ENCODE results near the gene GALNS. TPM values are rescaled to one million over a fixed set of nuclear protein-coding genes. Genes with fewer than 3 reads are reported as not detected.
"Not testable (repeated sequence)": the region's sequence is repeated elsewhere in the genome, so short reads cannot be mapped to it uniquely, and the experiment has no call there.

Gene GALNS
- polyA plus RNA-seq, 1 donor = 32.2 TPM

- Histone ChIP-seq H3K4me1 (ENCODE audit: control insufficient read depth, insufficient read depth, low read length) (no peaks in the 10 kb centered on the region), H3K27ac (ENCODE audit: low read length) (no peak overlapping the region), H3K36me3 (ENCODE audit: control insufficient read depth, insufficient read depth, low read length) (peaks cover 48% of the 10 kb centered on the region), H3K27me3 (ENCODE audit: control insufficient read depth, insufficient read depth, low read length) (no peaks in the 10 kb centered on the region), H3K9me3 (ENCODE audit: control insufficient read depth, low read depth, low read length) (no peaks in the 10 kb centered on the region), H3K4me3 (ENCODE audit: low read length) (no peak overlapping the region)
- no peak for DNase-seq
- no CpG with 5 or more reads among the region's 12 CpGs for WGBS (ENCODE audit: insufficient coverage, low lambda C conversion rate)
Observed at GRCh38 chr16:88825146-88825545, 31.6 kb downstream of the GALNS start.

DNA sequence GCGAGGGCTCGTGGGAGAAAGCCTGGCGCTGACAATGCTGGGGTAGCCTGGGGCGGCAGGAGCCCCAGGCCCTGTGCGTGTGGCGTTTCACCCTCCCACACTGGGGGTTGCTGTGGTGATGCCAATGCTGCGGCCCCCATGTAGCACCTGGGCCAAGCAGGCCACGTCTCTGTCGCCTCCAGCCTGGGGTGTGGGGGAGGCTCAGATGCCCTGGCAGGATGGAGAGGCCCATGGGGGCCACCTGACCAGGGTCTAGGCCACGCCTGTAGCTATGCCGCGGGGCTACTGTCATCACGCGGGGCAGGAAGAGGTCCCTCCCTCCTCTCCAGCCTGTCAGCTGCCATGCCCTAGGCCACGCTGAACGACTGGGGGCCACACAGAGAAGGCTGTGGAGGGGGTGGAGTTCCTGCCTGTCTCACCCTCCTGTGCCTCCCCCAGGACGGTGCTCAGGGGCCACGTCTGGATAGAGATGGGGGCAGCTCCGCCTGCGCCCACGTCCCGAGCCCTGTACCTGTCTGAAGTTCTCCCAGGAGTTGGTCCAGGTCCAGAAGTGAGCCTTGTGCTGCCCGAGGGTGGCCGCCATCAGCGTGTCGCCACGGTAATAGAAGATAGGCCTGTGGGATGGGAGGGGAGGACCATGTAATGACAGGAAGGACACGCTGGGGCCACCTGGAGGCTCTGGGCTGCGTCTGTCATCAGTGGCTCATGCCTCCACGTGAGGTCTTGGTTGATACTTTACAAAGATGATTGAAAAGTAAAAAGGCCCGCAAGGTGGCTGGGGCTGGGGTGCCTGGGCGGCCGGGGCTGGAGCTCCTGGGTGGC is 32.3 kb downstream of the GALNS start:
- Histone ChIP-seq H3K27ac (ENCODE audit: low read length) (no peak overlapping the region), H3K36me3 (ENCODE audit: control insufficient read depth, insufficient read depth, low read length) (peaks cover 46% of the 10 kb centered on the region), H3K4me3 (ENCODE audit: low read length) (no peak overlapping the region), H3K27me3 (ENCODE audit: control insufficient read depth, insufficient read depth, low read length) (no peaks in the 10 kb centered on the region), H3K4me1 (ENCODE audit: control insufficient read depth, insufficient read depth, low read length) (no peaks in the 10 kb centered on the region), H3K9me3 (ENCODE audit: control insufficient read depth, low read depth, low read length) (no peaks in the 10 kb centered on the region)
- DNase-seq = no peak
- WGBS (ENCODE audit: insufficient coverage, low lambda C conversion rate) = no CpG with 5 or more reads among the region's 33 CpGs

DNA sequence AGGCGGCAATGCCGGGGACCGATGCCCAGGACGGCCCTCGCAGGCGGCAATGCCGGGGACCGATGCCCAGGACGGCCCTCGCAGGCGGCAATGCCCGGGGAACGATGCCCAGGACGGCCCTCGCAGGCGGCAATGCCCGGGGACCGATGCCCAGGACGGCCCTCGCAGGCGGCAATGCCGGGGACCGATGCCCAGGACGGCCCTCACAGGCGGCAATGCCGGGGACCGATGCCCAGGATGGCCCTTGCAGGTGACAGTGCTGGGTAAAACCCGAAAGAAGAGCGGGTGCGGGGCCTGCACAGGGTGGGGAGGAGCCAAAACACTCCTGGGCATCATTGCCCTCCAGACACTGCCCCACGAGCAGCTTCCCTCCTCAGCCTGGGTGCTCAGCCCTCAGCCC is 33.1 kb downstream of the GALNS start:
- H3K4me1 ChIP-seq (ENCODE audit: control insufficient read depth, insufficient read depth, low read length); H3K4me3 ChIP-seq (ENCODE audit: low read length); DNase-seq; H3K27ac ChIP-seq (ENCODE audit: low read length); H3K9me3 ChIP-seq (ENCODE audit: control insufficient read depth, low read depth, low read length); H3K27me3 ChIP-seq (ENCODE audit: control insufficient read depth, insufficient read depth, low read length): not testable (repeated sequence)
- peaks cover 46% of the 10 kb centered on the region for H3K36me3 ChIP-seq (ENCODE audit: control insufficient read depth, insufficient read depth, low read length)
- no CpG with 5 or more reads among the region's 31 CpGs for WGBS (ENCODE audit: insufficient coverage, low lambda C conversion rate)

DNA sequence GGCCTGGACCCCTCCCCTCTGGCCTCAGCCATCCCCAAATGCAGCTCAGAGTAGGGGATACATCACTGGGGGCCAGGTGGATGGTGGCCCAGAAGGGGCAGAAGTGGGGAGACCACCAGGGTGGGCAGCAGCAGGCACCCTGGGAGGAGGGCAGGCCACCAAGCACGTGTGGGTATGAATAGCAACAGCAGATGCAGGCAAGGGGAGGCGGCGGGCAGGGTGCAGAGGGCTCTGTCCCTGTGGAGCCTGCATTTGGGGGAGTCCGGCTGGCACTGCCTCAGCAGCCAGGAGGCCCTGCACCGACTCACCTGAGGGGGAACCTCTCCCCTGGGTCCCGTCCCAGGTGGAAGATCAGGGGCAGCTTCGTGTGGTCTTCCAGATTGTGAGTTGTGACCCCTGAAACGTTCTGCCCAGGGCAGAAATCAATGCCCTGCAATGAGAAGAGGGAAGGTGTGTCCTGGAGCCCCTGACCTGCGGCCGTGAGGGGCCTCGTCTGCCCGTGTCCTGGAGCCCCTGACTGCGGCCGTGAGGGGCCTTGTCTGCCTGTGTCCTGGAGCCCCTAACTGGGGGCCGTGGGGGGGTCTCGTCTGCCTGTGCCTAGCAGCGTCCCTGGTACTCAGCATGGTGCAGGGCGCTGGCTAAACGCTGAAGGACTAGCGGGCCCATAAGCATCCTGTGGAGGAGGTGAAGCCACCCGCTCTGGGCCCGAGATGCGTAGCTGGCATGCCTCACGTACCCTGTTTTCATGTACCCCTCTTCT is 34.3 kb downstream of the GALNS start:
- H3K4me3 ChIP-seq (ENCODE audit: low read length) = no peak overlapping the region
- H3K4me1 ChIP-seq (ENCODE audit: control insufficient read depth, insufficient read depth, low read length) = no peaks in the 10 kb centered on the region
- WGBS (ENCODE audit: insufficient coverage, low lambda C conversion rate) = no CpG with 5 or more reads among the region's 24 CpGs
- no peaks in the 10 kb centered on the region for H3K27me3 ChIP-seq (ENCODE audit: control insufficient read depth, insufficient read depth, low read length)
- H3K27ac ChIP-seq (ENCODE audit: low read length) = no peak overlapping the region
- no peaks in the 10 kb centered on the region for H3K9me3 ChIP-seq (ENCODE audit: control insufficient read depth, low read depth, low read length)
- no peak for DNase-seq
- H3K36me3 ChIP-seq (ENCODE audit: control insufficient read depth, insufficient read depth, low read length) = peaks cover 36% of the 10 kb centered on the region

- H3K9me3 ChIP-seq (ENCODE audit: control insufficient read depth, low read depth, low read length) = no peaks in the 10 kb centered on the region
- DNase-seq = no peak
- H3K27me3 ChIP-seq (ENCODE audit: control insufficient read depth, insufficient read depth, low read length) = no peaks in the 10 kb centered on the region
- peaks cover 32% of the 10 kb centered on the region for H3K36me3 ChIP-seq (ENCODE audit: control insufficient read depth, insufficient read depth, low read length)
- no peak overlapping the region for H3K27ac ChIP-seq (ENCODE audit: low read length)
- no peak overlapping the region for H3K4me3 ChIP-seq (ENCODE audit: low read length)
- no peaks in the 10 kb centered on the region for H3K4me1 ChIP-seq (ENCODE audit: control insufficient read depth, insufficient read depth, low read length)
- WGBS (ENCODE audit: insufficient coverage, low lambda C conversion rate) = no CpG with 5 or more reads among the region's 22 CpGs
Observed at GRCh38 chr16:88821168-88821850, 35.4 kb downstream of the GALNS start.

DNA sequence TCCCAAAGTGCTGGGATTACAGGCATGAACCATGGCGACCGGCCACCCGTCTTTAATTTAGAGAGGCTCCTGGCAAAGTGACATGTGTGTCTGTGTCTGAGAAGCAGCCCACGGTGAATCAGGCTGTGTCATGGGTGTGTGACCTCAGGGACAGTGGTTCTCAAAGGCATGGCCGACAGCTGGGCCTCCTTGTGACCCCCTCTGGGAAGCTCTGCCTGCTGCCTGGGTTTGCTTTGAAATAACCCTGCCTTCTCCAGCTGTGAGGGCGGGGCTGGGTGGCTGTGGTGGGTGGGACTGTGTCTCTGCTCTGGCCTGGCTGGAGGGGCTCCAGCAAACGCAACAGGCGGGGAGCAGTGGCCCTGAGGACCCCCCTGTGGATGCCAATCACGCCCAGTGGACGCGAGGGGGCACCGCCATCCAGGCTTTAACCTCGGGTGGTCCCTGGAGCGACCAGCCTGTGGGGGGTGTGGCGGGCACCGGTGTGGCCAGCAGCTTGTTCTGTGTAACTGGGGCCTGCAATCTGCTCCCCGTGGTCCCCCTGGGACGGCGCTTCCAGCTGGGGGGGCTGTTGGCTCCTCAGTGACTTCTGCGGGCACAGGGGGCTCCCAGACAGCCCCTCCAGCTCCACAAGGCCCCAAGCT is 36.2 kb downstream of the GALNS start:
- H3K27ac ChIP-seq (ENCODE audit: low read length) = no peak overlapping the region
- peaks cover 28% of the 10 kb centered on the region for H3K36me3 ChIP-seq (ENCODE audit: control insufficient read depth, insufficient read depth, low read length)
- H3K9me3 ChIP-seq (ENCODE audit: control insufficient read depth, low read depth, low read length) = no peaks in the 10 kb centered on the region
- DNase-seq = no peak
- peaks cover 2% of the 10 kb centered on the region for H3K4me1 ChIP-seq (ENCODE audit: control insufficient read depth, insufficient read depth, low read length)
- H3K27me3 ChIP-seq (ENCODE audit: control insufficient read depth, insufficient read depth, low read length) = no peaks in the 10 kb centered on the region
- no peak overlapping the region for H3K4me3 ChIP-seq (ENCODE audit: low read length)
- no CpG with 5 or more reads among the region's 20 CpGs for WGBS (ENCODE audit: insufficient coverage, low lambda C conversion rate)

- Histone ChIP-seq H3K4me3 (ENCODE audit: low read length) (no peak overlapping the region), H3K27ac (ENCODE audit: low read length) (no peak overlapping the region), H3K9me3 (ENCODE audit: control insufficient read depth, low read depth, low read length) (no peaks in the 10 kb centered on the region), H3K4me1 (ENCODE audit: control insufficient read depth, insufficient read depth, low read length) (peaks cover 2% of the 10 kb centered on the region), H3K27me3 (ENCODE audit: control insufficient read depth, insufficient read depth, low read length) (no peaks in the 10 kb centered on the region), H3K36me3 (ENCODE audit: control insufficient read depth, insufficient read depth, low read length) (peaks cover 22% of the 10 kb centered on the region)
- no peak for DNase-seq
- WGBS (ENCODE audit: insufficient coverage, low lambda C conversion rate) = no CpG with 5 or more reads among the region's 16 CpGs
Observed at GRCh38 chr16:88819126-88819525, 37.6 kb downstream of the GALNS start.

GRCh38 chr16:88818575-88818874 is 38.2 kb downstream of the GALNS start:
- Histone ChIP-seq H3K4me3 (ENCODE audit: low read length) (no peak overlapping the region), H3K27me3 (ENCODE audit: control insufficient read depth, insufficient read depth, low read length) (no peaks in the 10 kb centered on the region), H3K36me3 (ENCODE audit: control insufficient read depth, insufficient read depth, low read length) (peaks cover 20% of the 10 kb centered on the region), H3K9me3 (ENCODE audit: control insufficient read depth, low read depth, low read length) (no peaks in the 10 kb centered on the region), H3K27ac (ENCODE audit: low read length) (no peak overlapping the region), H3K4me1 (ENCODE audit: control insufficient read depth, insufficient read depth, low read length) (peaks cover 7% of the 10 kb centered on the region)
- WGBS (ENCODE audit: insufficient coverage, low lambda C conversion rate) = no CpG with 5 or more reads among the region's 18 CpGs
- DNase-seq = no peak

- no peaks in the 10 kb centered on the region for H3K27me3 ChIP-seq (ENCODE audit: control insufficient read depth, insufficient read depth, low read length)
- H3K4me3 ChIP-seq (ENCODE audit: low read length) = no peak overlapping the region
- H3K9me3 ChIP-seq (ENCODE audit: control insufficient read depth, low read depth, low read length) = peaks cover under 1% of the 10 kb centered on the region
- WGBS (ENCODE audit: insufficient coverage, low lambda C conversion rate) = no CpG with 5 or more reads among the region's 40 CpGs
- no peak overlapping the region for H3K27ac ChIP-seq (ENCODE audit: low read length)
- peaks cover 12% of the 10 kb centered on the region for H3K4me1 ChIP-seq (ENCODE audit: control insufficient read depth, insufficient read depth, low read length)
- DNase-seq = no peak
- H3K36me3 ChIP-seq (ENCODE audit: control insufficient read depth, insufficient read depth, low read length) = peaks cover 17% of the 10 kb centered on the region
Observed at GRCh38 chr16:88817785-88818574, 38.8 kb downstream of the GALNS start.
